Right cardiac atrium (tissue), 5 donors: ENCODE results near the gene ZNF786. TPM values are rescaled to one million over a fixed set of nuclear protein-coding genes. Genes with fewer than 3 reads are reported as not detected.
"Not testable (repeated sequence)": the region's sequence is repeated elsewhere in the genome, so short reads cannot be mapped to it uniquely, and the experiment has no call there.

Experiments used
- ATAC-seq, 2 donors: fragments of 200-7000 bp; cut with Tn5 transposase; one replicate each; pipeline versions ENCODE4 v1.8.0 to v1.9.1; 2020; ENCODE audit warnings: moderate library complexity in 2 of 2, mild to moderate bottlenecking in 1 of 2
- DNase-seq, 3 donors: peaks; one replicate each; pipeline ENCODE4 v3.0.0-alpha.2; 2020
- H3K27ac ChIP-seq: one replicate; pipeline ENCODE4 v1.5.1; 2013; ENCODE audit warnings: mild to moderate bottlenecking, low read length, control low read depth, moderate library complexity
- H3K27me3 ChIP-seq: one replicate; pipeline ENCODE4 v1.6.1; 2013; ENCODE audit not compliant: control insufficient read depth, insufficient read depth
- H3K4me1 ChIP-seq: one replicate; pipeline ENCODE4 v1.6.1; 2013; ENCODE audit warnings: low read length; ENCODE audit not compliant: control insufficient read depth, insufficient read depth
- H3K4me3 ChIP-seq: one replicate; pipeline ENCODE4 v1.5.1; 2013; ENCODE audit warnings: low read length, control low read depth
- H3K9me3 ChIP-seq: one replicate; pipeline ENCODE4 v1.6.1; 2013; ENCODE audit warnings: low read length; ENCODE audit not compliant: control insufficient read depth
- WGBS: extraction: QIAGEN DNeasy Blood & Tissue Kit; methylation state at CpG from one replicate; pipeline ENCODE4 v1.1.7; 2013; 5-methylcytosine and 5-hydroxymethylcytosine counted together
- intact Hi-C, 4 donors: fragments of 100-400 bp; cut with DNase I; formaldehyde crosslinking; loops; one replicate each; pipeline versions ENCODE4 v1.11.0 to v1.14.0; 2022 to 2023
- polyA plus RNA-seq: library from polyadenylated mRNA; stranded (reverse); fragments of 200-250 nt; gene quantifications from one replicate; pipeline ENCODE4 v1.2.3, GENCODE V29; 2013
- total RNA-seq, 4 donors: library from RNA; stranded (reverse); fragmentation: NEBNext Ultra II Directional; extraction: Animal tissue kit (Norgen Biotek cat#: 25700); gene quantifications; one replicate each; pipeline ENCODE4 v1.2.1, GENCODE V29; 2021
- donor health status: healthy with polysubstance abuse.
- donor health status: DM: no; HTN: yes; CAD: no.
- donor health status: DM: no; HTN: no; CAD: no.
- donor health status: DM: no; HTN: yes; CAD: no; lungs with severe emphysema.
- donor health status: DM: yes; HTN: yes; CAD: no.

Gene ZNF786
- total and polyA plus RNA-seq, 5 donors, result 2.1 to 4.1 (median 3.1) TPM

- no peak overlapping the region for H3K27ac ChIP-seq
- 42% methylated on average over 1 of the region's 1 CpG for WGBS
Observed at GRCh38 chr7:149060156-149060555, 30.4 kb downstream of the ZNF786 start.

GRCh38 chr7:149053885-149054284 is 36.6 kb downstream of the ZNF786 start:
- ATAC-seq (no peak), DNase-seq (no peak)
- no peaks in the 10 kb centered on the region for H3K4me1 ChIP-seq
- no peaks in the 10 kb centered on the region for H3K9me3 ChIP-seq
- intact Hi-C loops, result no loop called here
- 83% methylated on average over 8 of the region's 8 CpGs for WGBS
- H3K4me3 ChIP-seq, result no peak overlapping the region
- H3K27me3 ChIP-seq, result no peaks in the 10 kb centered on the region
- H3K27ac ChIP-seq, result no peak overlapping the region

More at GRCh38 chr7:149060156-149060555, 30.4 kb downstream of the ZNF786 start:
- Histone ChIP-seq H3K4me3 (no peak overlapping the region), H3K9me3 (no peaks in the 10 kb centered on the region), H3K4me1 (no peaks in the 10 kb centered on the region), H3K27me3 (no peaks in the 10 kb centered on the region)
- ATAC-seq, result no peak
- DNase-seq, result no peak
- intact Hi-C loops, result loop anchor here in 1 of 4 donors (10.0 kb wide), 1 partner anchor 55 kb away; no protein-coding TSS in a partner anchor

GRCh38 chr7:149053384-149053783 is 37.1 kb downstream of the ZNF786 start:
- no peaks in the 10 kb centered on the region for H3K27me3 ChIP-seq
- H3K4me1 ChIP-seq, result no peaks in the 10 kb centered on the region
- DNase-seq (no peak), ATAC-seq (no peak)
- no peaks in the 10 kb centered on the region for H3K9me3 ChIP-seq
- 96% methylated on average over 1 of the region's 1 CpG for WGBS
- intact Hi-C loops, result no loop called here
- H3K27ac ChIP-seq, result no peak overlapping the region
- H3K4me3 ChIP-seq, result no peak overlapping the region

GRCh38 chr7:149050941-149051340 is 39.6 kb downstream of the ZNF786 start:
- H3K4me3 ChIP-seq, result no peak overlapping the region
- H3K4me1 ChIP-seq, result no peaks in the 10 kb centered on the region
- no peak overlapping the region for H3K27ac ChIP-seq
- H3K27me3 ChIP-seq, result no peaks in the 10 kb centered on the region
- ATAC-seq (no peak), DNase-seq (no peak)
- no peaks in the 10 kb centered on the region for H3K9me3 ChIP-seq
- 94% methylated on average over 3 of the region's 3 CpGs for WGBS
- intact Hi-C loops, result no loop called here

- Histone ChIP-seq H3K9me3 (no peaks in the 10 kb centered on the region), H3K4me3 (no peak overlapping the region), H3K27me3 (no peaks in the 10 kb centered on the region), H3K27ac (no peak overlapping the region), H3K4me1 (no peaks in the 10 kb centered on the region)
- 74% methylated on average over 3 of the region's 3 CpGs for WGBS
- ATAC-seq (no peak), DNase-seq (no peak)
- intact Hi-C loops, result no loop called here
Observed at GRCh38 chr7:149048805-149049204, 41.7 kb downstream of the ZNF786 start.

- no peak for DNase-seq
- Histone ChIP-seq H3K9me3 (no peaks in the 10 kb centered on the region), H3K4me3 (no peak overlapping the region), H3K27me3 (no peaks in the 10 kb centered on the region), H3K27ac (no peak overlapping the region), H3K4me1 (no peaks in the 10 kb centered on the region)
- 95% methylated on average over 2 of the region's 2 CpGs for WGBS
- ATAC-seq, result no peak
- intact Hi-C loops, result no loop called here
Observed at GRCh38 chr7:149046416-149046815, 44.1 kb downstream of the ZNF786 start.

GRCh38 chr7:149043936-149044335 is 46.6 kb downstream of the ZNF786 start:
- no peaks in the 10 kb centered on the region for H3K27me3 ChIP-seq
- no peaks in the 10 kb centered on the region for H3K9me3 ChIP-seq
- 92% methylated on average over 8 of the region's 8 CpGs for WGBS
- no peaks in the 10 kb centered on the region for H3K4me1 ChIP-seq
- H3K27ac ChIP-seq, result no peak overlapping the region
- ATAC-seq (no peak), DNase-seq (no peak)
- no peak overlapping the region for H3K4me3 ChIP-seq
- intact Hi-C loops, result no loop called here

GRCh38 chr7:149041350-149041749 is 49.2 kb downstream of the ZNF786 start:
- ATAC-seq (no peak), DNase-seq (no peak)
- WGBS, result 76% methylated on average over 5 of the region's 5 CpGs
- H3K9me3 ChIP-seq, result no peaks in the 10 kb centered on the region
- H3K4me1 ChIP-seq, result no peaks in the 10 kb centered on the region
- intact Hi-C loops, result no loop called here
- no peak overlapping the region for H3K27ac ChIP-seq
- no peak overlapping the region for H3K4me3 ChIP-seq
- no peaks in the 10 kb centered on the region for H3K27me3 ChIP-seq

- ATAC-seq, H3K4me3 ChIP-seq, H3K9me3 ChIP-seq, H3K4me1 ChIP-seq, DNase-seq, intact Hi-C loops, H3K27me3 ChIP-seq, H3K27ac ChIP-seq: not testable (repeated sequence)
- 97% methylated on average over 32 of the region's 32 CpGs for WGBS
Observed at GRCh38 chr7:149038641-149039040, 51.9 kb downstream of the ZNF786 start.

GRCh38 chr7:149036676-149037075 is 53.8 kb downstream of the ZNF786 start:
- 96% methylated on average over 1 of the region's 1 CpG for WGBS

GRCh38 chr7:149031353-149031910 is 59.1 kb downstream of the ZNF786 start:
- H3K4me1 ChIP-seq, result peaks cover 2% of the 10 kb centered on the region
- WGBS, result 91% methylated on average over 3 of the region's 3 CpGs
- no peak overlapping the region for H3K4me3 ChIP-seq
- H3K9me3 ChIP-seq, result no peaks in the 10 kb centered on the region
- no peaks in the 10 kb centered on the region for H3K27me3 ChIP-seq
- no peak for DNase-seq
- no peak overlapping the region for H3K27ac ChIP-seq
- ATAC-seq, result no peak
- intact Hi-C loops, result no loop called here

More at GRCh38 chr7:149036676-149037075, 53.8 kb downstream of the ZNF786 start:
- intact Hi-C loops, result no loop called here
- H3K4me3 ChIP-seq, result no peak overlapping the region
- DNase-seq (no peak), ATAC-seq (no peak)
- H3K9me3 ChIP-seq, result no peaks in the 10 kb centered on the region
- H3K27ac ChIP-seq, result no peak overlapping the region
- H3K27me3 ChIP-seq, result no peaks in the 10 kb centered on the region
- H3K4me1 ChIP-seq, result no peaks in the 10 kb centered on the region

GRCh38 chr7:149030439-149030838 is 60.1 kb downstream of the ZNF786 start:
- 94% methylated on average over 9 of the region's 9 CpGs for WGBS
- H3K27me3 ChIP-seq, H3K4me3 ChIP-seq, ATAC-seq, DNase-seq, H3K9me3 ChIP-seq, H3K27ac ChIP-seq, intact Hi-C loops, H3K4me1 ChIP-seq: not testable (repeated sequence)
